ENCODE results near the gene BRSK1.

Gene BRSK1

DNA sequence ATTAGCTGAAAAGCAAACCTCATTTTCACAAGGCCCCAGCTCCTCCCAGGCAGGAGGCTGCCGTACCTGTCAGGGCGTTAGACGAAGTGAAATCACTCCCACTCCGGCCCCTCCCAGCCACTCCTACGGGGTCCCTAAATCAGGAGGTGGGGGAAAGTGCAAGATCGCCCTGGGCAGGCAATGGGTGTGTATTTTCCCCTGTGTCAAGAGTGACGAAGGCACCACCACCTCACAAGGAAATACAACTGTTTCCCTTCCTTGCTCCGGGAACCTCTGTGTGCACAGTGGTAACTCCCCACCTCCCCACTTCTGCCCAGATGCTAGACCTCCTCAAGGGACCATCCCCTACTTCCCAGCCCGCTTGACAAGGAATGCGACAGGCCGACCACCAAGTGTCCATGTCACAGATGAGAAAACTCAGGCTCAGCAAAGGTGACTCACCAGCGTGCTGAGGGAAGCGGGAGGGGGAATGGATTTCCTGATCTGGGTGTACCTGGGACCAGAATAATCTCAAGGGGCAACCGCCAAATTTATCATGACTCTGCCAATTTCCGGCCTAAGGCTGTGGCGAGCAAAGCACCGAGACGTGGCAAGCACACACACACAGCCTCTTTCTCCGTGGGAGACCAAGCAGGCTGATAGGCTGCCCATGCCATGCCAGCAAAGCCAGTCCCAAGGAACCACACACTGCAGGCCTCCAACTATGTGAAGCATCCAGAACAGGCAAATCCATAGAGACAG is 32.3 kb upstream of the BRSK1 start:
- TF ChIP-seq POLR2AphosphoS5 (IDR thresholded peaks at IDR 0.05; ENCODE audit: borderline replicate concordance, low read depth, low read length) (no peak), EZH2 (IDR thresholded peaks at IDR 0.05) (no peak), FOXP2 (optimal IDR thresholded peaks at IDR 0.05; ENCODE audit: control extremely low read depth, extremely low read length, insufficient read depth) (no peak)
- no peak for DNase-seq (ENCODE audit: low read depth, low spot score)
- Histone ChIP-seq H3K27ac (no peak overlapping the region), H3K36me3 (ENCODE audit: insufficient read depth, low read length) (peaks cover 3% of the 10 kb centered on the region; the same call in 1 of the 2 replicates), H3K4me3 (no peak overlapping the region), H3K9ac (ENCODE audit: insufficient read length) (no peak overlapping the region), H3K9me3 (ENCODE audit: low read depth, low read length) (no peaks in the 10 kb centered on the region)

DNA sequence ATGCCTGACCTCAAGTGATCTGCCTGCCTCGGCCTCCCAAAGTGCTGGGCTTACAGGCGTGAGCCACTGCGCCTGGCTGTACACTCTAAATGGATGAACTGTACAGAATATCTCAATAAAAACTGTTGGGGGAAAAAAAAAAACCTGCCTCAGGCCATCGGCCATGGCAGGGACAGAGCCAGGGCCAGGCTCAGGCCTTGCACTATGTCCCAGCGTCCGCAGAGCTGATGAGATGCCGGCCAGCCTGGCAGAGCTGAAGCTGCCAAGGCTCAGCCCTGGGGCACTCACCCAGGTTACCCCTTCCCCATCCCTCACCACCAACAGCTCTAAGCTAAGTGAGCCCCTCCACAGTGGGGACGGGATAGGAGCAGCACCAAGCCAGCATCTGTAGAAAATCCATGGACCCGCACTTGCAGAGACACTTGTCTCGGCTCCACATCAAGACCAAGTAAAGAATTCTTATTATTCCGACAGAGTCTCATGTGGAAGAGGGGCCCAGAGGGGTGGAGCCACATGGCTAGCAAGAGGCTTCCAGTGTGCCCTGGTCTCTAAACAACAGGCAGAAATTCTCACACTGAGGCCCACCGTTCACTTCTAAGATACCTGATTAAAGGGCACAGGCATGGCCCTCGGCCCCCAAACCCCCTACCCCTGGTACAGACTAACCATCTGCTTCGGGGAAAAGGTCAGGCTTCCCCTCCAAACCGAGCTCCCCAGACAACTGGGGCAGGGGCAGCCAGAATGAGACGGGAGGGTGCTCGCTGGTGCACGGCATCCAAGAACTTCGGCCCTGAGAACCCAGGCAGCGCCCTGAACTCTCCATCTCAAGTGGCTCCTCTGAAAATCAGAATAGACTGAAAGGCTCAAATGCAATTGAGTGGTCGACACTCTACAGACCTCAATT is 30.8 kb upstream of the BRSK1 start:
- Histone ChIP-seq H3K36me3 (ENCODE audit: insufficient read depth, low read length) (no peaks in the 10 kb centered on the region; the same call in 1 of the 2 replicates), H3K9ac (ENCODE audit: insufficient read length) (no peak overlapping the region), H3K27ac (no peak overlapping the region), H3K4me3 (no peak overlapping the region), H3K9me3 (ENCODE audit: low read depth, low read length) (no peaks in the 10 kb centered on the region)
- no peak for DNase-seq (ENCODE audit: low read depth, low spot score)
- TF ChIP-seq EZH2 (IDR thresholded peaks at IDR 0.05) (no peak), POLR2AphosphoS5 (IDR thresholded peaks at IDR 0.05; ENCODE audit: borderline replicate concordance, low read depth, low read length) (no peak), FOXP2 (optimal IDR thresholded peaks at IDR 0.05; ENCODE audit: control extremely low read depth, extremely low read length, insufficient read depth) (no peak)

DNA sequence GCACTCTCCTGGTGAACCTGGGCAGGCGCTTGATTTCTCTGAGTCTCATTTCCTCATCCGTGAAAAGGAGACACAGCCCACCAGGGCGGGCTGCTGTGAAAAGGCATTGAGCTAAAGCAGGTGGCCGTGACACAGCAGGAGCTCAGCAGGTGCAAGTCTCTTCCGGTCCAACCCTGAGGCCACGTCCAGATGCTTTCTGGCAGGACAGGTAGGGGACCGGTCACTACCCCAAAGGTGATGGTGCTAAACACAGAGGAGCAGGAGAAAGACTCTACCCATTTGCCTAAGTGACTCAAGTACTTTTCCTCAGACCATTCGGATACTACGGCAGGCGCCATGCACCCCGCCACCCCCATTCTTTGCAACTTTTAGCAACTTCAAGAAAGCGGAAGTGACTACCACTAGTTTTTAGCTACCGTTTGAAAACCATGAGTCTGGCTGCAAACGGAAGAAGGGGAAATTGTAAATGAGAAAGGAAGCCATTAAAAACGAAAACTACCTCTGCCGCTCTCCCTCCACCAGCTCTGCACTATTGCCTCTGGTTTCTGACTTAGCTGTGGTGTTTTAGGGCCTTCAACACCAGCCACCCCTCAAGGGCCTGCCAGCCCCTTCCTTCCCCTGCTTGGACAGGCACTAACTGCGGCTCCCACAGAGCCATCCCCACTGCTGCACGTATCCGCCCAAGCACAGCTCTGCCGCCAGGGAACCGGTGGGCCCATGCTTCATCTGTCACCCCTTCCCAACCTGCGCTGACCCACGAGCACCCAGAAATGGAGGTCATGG is 29.8 kb upstream of the BRSK1 start:
- Histone ChIP-seq H3K27ac (no peak overlapping the region), H3K4me3 (no peak overlapping the region), H3K9ac (ENCODE audit: insufficient read length) (no peak overlapping the region), H3K36me3 (ENCODE audit: insufficient read depth, low read length) (no peaks in the 10 kb centered on the region; the same call in 1 of the 2 replicates), H3K9me3 (ENCODE audit: low read depth, low read length) (no peaks in the 10 kb centered on the region)
- TF ChIP-seq POLR2AphosphoS5 (IDR thresholded peaks at IDR 0.05; ENCODE audit: borderline replicate concordance, low read depth, low read length) (no peak), EZH2 (IDR thresholded peaks at IDR 0.05) (no peak), FOXP2 (optimal IDR thresholded peaks at IDR 0.05; ENCODE audit: control extremely low read depth, extremely low read length, insufficient read depth) (no peak)
- no peak for DNase-seq (ENCODE audit: low read depth, low spot score)

DNA sequence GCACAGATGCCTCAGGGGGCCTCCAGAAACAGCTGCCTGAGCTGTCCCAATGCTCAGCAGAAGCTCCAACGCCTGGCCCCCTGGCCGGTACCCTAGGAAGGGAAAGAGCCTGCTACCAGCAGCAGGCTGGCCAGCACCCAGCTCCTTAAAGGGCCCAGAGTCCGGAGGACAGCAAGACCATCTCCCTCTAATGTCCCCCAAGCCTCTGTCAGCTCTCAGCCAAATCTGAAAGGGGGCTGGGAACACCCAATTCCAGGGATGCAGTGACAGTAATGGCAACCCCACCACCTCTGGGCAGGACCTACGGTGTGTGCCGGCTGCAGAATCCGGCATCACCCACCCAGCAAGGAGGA is 29.2 kb upstream of the BRSK1 start:
- H3K9me3 ChIP-seq (ENCODE audit: low read depth, low read length), result no peaks in the 10 kb centered on the region
- no peak overlapping the region for H3K27ac ChIP-seq
- no peak overlapping the region for H3K9ac ChIP-seq (ENCODE audit: insufficient read length)
- no peak for DNase-seq (ENCODE audit: low read depth, low spot score)
- TF ChIP-seq FOXP2 (optimal IDR thresholded peaks at IDR 0.05; ENCODE audit: control extremely low read depth, extremely low read length, insufficient read depth) (no peak), POLR2AphosphoS5 (IDR thresholded peaks at IDR 0.05; ENCODE audit: borderline replicate concordance, low read depth, low read length) (no peak), EZH2 (IDR thresholded peaks at IDR 0.05) (no peak)
- no peaks in the 10 kb centered on the region; the same call in 1 of the 2 replicates for H3K36me3 ChIP-seq (ENCODE audit: insufficient read depth, low read length)
- no peak overlapping the region for H3K4me3 ChIP-seq

DNA sequence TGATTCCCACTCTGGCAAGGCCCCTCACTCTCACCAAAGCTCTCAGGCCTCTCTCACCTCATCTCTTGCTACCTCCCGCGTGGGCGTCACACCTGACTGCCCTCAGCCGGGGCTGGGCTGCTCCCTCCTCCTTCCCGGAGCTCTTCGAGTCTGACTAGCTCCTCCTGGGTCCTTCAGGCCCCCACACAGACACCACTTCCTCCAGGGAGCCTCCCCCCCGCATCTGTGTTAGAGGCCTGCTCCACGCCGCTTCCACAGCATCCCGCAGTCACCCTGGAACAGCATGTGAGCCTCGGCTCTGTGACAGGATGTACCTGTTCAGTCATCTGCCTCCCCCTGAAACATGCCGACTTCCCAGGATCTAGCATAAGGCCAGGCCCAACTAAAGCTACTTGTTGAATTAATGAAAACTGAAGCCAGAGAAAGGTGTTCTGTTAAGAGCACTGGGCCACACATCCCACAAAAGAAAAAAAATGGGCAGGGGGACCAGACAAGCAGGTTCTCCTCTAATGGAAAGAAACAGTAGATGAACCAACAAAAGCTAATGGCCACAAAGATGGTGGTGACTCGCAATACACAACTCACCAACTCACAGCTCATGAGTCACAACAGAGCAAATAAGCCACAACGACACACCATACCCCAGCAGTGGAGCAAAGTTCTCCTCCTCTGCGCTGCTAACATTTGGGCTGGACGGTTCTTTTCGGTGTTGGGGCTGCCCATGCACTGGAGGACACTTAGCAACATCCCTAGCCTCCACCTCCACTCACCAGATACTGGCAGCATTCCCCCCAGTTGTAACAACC is 28.0 kb upstream of the BRSK1 start:
- Histone ChIP-seq H3K27ac (no peak overlapping the region), H3K36me3 (ENCODE audit: insufficient read depth, low read length) (no peaks in the 10 kb centered on the region; the same call in 1 of the 2 replicates), H3K9ac (ENCODE audit: insufficient read length) (no peak overlapping the region), H3K4me3 (peak overlapping the region; percentile 79; the same call in 1 of the 2 replicates), H3K9me3 (ENCODE audit: low read depth, low read length) (no peaks in the 10 kb centered on the region)
- TF ChIP-seq POLR2AphosphoS5 (IDR thresholded peaks at IDR 0.05; ENCODE audit: borderline replicate concordance, low read depth, low read length), result no peak
- TF ChIP-seq EZH2 (IDR thresholded peaks at IDR 0.05), result no peak
- no peak for TF ChIP-seq FOXP2 (optimal IDR thresholded peaks at IDR 0.05; ENCODE audit: control extremely low read depth, extremely low read length, insufficient read depth)
- DNase-seq (ENCODE audit: low read depth, low spot score), result no peak

GRCh38 chr19:55256562-55257460 is 27.0 kb upstream of the BRSK1 start:
- H3K9ac ChIP-seq (ENCODE audit: insufficient read length), result peak overlapping the region; percentile 93
- no peak for TF ChIP-seq POLR2AphosphoS5 (IDR thresholded peaks at IDR 0.05; ENCODE audit: borderline replicate concordance, low read depth, low read length)
- no peak for TF ChIP-seq EZH2 (IDR thresholded peaks at IDR 0.05)
- TF ChIP-seq FOXP2 (optimal IDR thresholded peaks at IDR 0.05; ENCODE audit: control extremely low read depth, extremely low read length, insufficient read depth), result no peak
- no peak overlapping the region for H3K27ac ChIP-seq
- H3K36me3 ChIP-seq (ENCODE audit: insufficient read depth, low read length), result no peaks in the 10 kb centered on the region; the same call in 1 of the 2 replicates
- no peak for DNase-seq (ENCODE audit: low read depth, low spot score)
- no peaks in the 10 kb centered on the region for H3K9me3 ChIP-seq (ENCODE audit: low read depth, low read length)
- peak overlapping the region; percentile 79 for H3K4me3 ChIP-seq

Data from SK-N-MC (cell line).